CD14-positive monocyte (primary cell): ENCODE data around the gene YWHAB. TPM values are rescaled to one million over a fixed set of nuclear protein-coding genes. Genes with fewer than 3 reads are reported as not detected.

Experiments used
- DNase-seq, 3 donors: peaks; one replicate each; pipeline ENCODE4 v3.0.0-alpha.2; 2011 to 2022
- H2AFZ ChIP-seq: 2 replicates; pipeline ENCODE4 v1.6.0; 2012; ENCODE audit warnings: mild to moderate bottlenecking, low read depth, low read length, inconsistent platforms; ENCODE audit not compliant: insufficient read depth, poor library complexity, severe bottlenecking
- H3K27ac ChIP-seq, 2 donors: 1 replicate in 1 of 2; 2 replicates in 1 of 2; pipeline ENCODE4 v1.5.1; 2012 to 2013; ENCODE audit warnings: low read length in 2 of 2, control low read depth in 1 of 2, inconsistent platforms in 1 of 2, low read depth in 1 of 2, mild to moderate bottlenecking in 1 of 2
- H3K27me3 ChIP-seq, 2 donors: one replicate each; pipeline versions ENCODE4 v1.6.0 to v1.6.1; 2011 to 2013; ENCODE audit warnings: low read length in 2 of 2; ENCODE audit not compliant: control insufficient read depth in 2 of 2, insufficient read depth in 2 of 2
- H3K36me3 ChIP-seq, 2 donors: replicated peaks in 1 of 2; 1 replicate in 1 of 2; 2 replicates in 1 of 2; pipeline versions ENCODE4 v1.5.1 to v1.6.1; 2012 to 2013; ENCODE audit warnings: low read length in 2 of 2, control low read depth in 1 of 2, inconsistent platforms in 1 of 2, mild to moderate bottlenecking in 1 of 2; ENCODE audit not compliant: insufficient read depth in 2 of 2, control insufficient read depth in 1 of 2
- H3K4me1 ChIP-seq, 2 donors: 1 replicate in 1 of 2; 2 replicates in 1 of 2; pipeline versions ENCODE4 v1.5.1 to v1.6.1; 2012 to 2013; ENCODE audit warnings: low read length in 2 of 2, control low read depth in 1 of 2, inconsistent platforms in 1 of 2, mild to moderate bottlenecking in 1 of 2, moderate library complexity in 1 of 2; ENCODE audit not compliant: insufficient read depth in 2 of 2, control insufficient read depth in 1 of 2
- H3K4me2 ChIP-seq: replicated peaks from 2 replicates; pipeline ENCODE3; 2012; ENCODE audit warnings: low read length, moderate library complexity, mild to moderate bottlenecking; ENCODE audit not compliant: poor library complexity, severe bottlenecking; ENCODE audit errors: extremely low read depth
- H3K4me3 ChIP-seq, 3 experiments: fragments of 200-600 bp in 1 of 3; sonication (generic) in 1 of 3; replicated peaks in 1 of 3; 1 replicate in 2 of 3; 2 replicates in 1 of 3; pipeline ENCODE4 v1.5.1; 2011 to 2013; ENCODE audit warnings: low read length in 3 of 3, mild to moderate bottlenecking in 3 of 3, control low read depth in 2 of 3, low read depth in 2 of 3, inconsistent platforms in 1 of 3, moderate library complexity in 1 of 3
- H3K79me2 ChIP-seq: 2 replicates; pipeline ENCODE4 v1.6.0; 2012; ENCODE audit warnings: mild to moderate bottlenecking, control low read depth, inconsistent platforms, low read length, moderate library complexity; ENCODE audit not compliant: insufficient read depth
- H3K9ac ChIP-seq: 2 replicates; pipeline ENCODE4 v1.6.0; 2017; ENCODE audit warnings: low read length, mild to moderate bottlenecking; ENCODE audit not compliant: insufficient read depth, poor library complexity, severe bottlenecking
- H3K9me3 ChIP-seq, 2 donors: replicated peaks in 1 of 2; 1 replicate in 1 of 2; 2 replicates in 1 of 2; pipeline versions ENCODE4 v1.5.1 to v1.6.1; 2012 to 2013; ENCODE audit warnings: low read length in 2 of 2, control low read depth in 1 of 2; ENCODE audit not compliant: control insufficient read depth in 1 of 2, insufficient read depth in 1 of 2
- H4K20me1 ChIP-seq: 2 replicates; pipeline ENCODE4 v1.6.0; 2012; ENCODE audit warnings: mild to moderate bottlenecking, low read length, control low read depth, moderate library complexity; ENCODE audit not compliant: insufficient read depth
- H3K27ac Mint-ChIP-seq, 7 donors: one replicate each; pipeline ENCODE4 v1.8.0; 2020; ENCODE audit warnings: mild to moderate bottlenecking in 7 of 7, mixed read lengths in 7 of 7, moderate library complexity in 6 of 7, inconsistent platforms in 2 of 7
- H3K27me3 Mint-ChIP-seq, 3 donors: one replicate each; pipeline ENCODE4 v1.8.0; 2021 to 2022; ENCODE audit warnings: low read depth in 3 of 3, mild to moderate bottlenecking in 3 of 3, mixed read lengths in 3 of 3, moderate library complexity in 3 of 3, inconsistent platforms in 1 of 3
- H3K36me3 Mint-ChIP-seq, 2 donors: one replicate each; pipeline ENCODE4 v1.8.0; 2020; ENCODE audit warnings: mixed read lengths in 2 of 2, inconsistent platforms in 1 of 2, mild to moderate bottlenecking in 1 of 2
- H3K4me1 Mint-ChIP-seq: one replicate; pipeline ENCODE4 v1.8.0; 2020; ENCODE audit warnings: mild to moderate bottlenecking, mixed read lengths
- H3K4me3 Mint-ChIP-seq, 2 donors: one replicate each; pipeline ENCODE4 v1.8.0; 2020; ENCODE audit warnings: mild to moderate bottlenecking in 2 of 2, mixed read lengths in 2 of 2, moderate library complexity in 1 of 2
- H3K9me3 Mint-ChIP-seq, 7 donors: one replicate each; pipeline ENCODE4 v1.8.0; 2020 to 2022; ENCODE audit warnings: mixed read lengths in 7 of 7, mild to moderate bottlenecking in 6 of 7, moderate library complexity in 6 of 7, inconsistent platforms in 2 of 7
- CTCF ChIP-seq: fragments of 200-600 bp; IDR thresholded peaks from one replicate; pipeline ENCODE4 v1.8.0; 2022; ENCODE audit warnings: antibody characterized with exemption, mild to moderate bottlenecking
- WGBS: methylation state at CpG from one replicate; pipeline ENCODE4 v1.1.5; 2013; ENCODE audit warnings: missing lambda C conversion rate; ENCODE audit not compliant: insufficient coverage; 5-methylcytosine and 5-hydroxymethylcytosine counted together
- intact Hi-C, 2 donors: fragments of 100-400 bp; cut with micrococcal nuclease; formaldehyde crosslinking; loops; one replicate each; pipeline versions ENCODE4 v1.15.0 to v1.15.1; 2023
- polyA plus RNA-seq, 3 donors: library from polyadenylated mRNA; depleted of rRNA in 1 of 3; unstranded in 2 of 3; stranded (reverse) in 1 of 3; fragments of 300-500 nt in 2 of 3; fragments of >200 nt in 1 of 3; fragmentation: Illumina TruSeq in 2 of 3; gene quantifications; 1 replicate in 2 of 3; 2 replicates in 1 of 3; pipeline ENCODE4 v1.2.3, GENCODE V29; 2012 to 2021

YWHAB gene
- polyA plus RNA-seq, 3 donors: 126 to 654 (median 504) TPM

DNA sequence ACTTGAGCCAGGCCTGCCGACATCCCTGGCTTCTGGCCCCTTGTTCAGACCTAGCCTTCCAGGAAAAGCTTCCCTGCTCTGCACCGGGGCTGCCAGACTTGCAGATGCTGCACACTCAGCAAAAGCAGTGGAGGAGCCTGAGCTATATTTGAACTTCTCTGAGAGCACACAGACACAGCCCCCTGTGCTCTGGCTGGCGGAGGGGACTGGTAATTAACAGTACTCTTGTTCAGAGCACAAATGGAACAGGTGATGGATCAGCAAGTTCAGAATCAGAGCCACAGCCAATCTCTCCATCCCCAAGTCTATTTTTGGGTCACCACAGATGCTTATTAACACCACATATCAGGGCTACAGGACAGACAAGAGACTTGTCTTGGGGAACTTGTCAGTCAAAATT, 47.6 kb upstream of the YWHAB start:
- H3K27ac Mint-ChIP-seq: no peak overlapping the region
- WGBS: 95% methylated on average over 2 of the region's 3 CpGs
- H2AFZ ChIP-seq: no peak overlapping the region
- peaks cover 5 to 19% (median 10%) of the 10 kb centered on the region in 3 donors for H3K27me3 Mint-ChIP-seq
- no peaks in the 10 kb centered on the region for H3K4me1 ChIP-seq
- no peak for TF ChIP-seq CTCF
- H3K4me3 Mint-ChIP-seq: no peak overlapping the region
- no peak overlapping the region for H3K27ac ChIP-seq
- H3K36me3 Mint-ChIP-seq: no peaks in the 10 kb centered on the region
- intact Hi-C loops: no loop called here
- no peak for DNase-seq
- H3K79me2 ChIP-seq: no peaks in the 10 kb centered on the region
- peaks cover 2 to 8% of the 10 kb centered on the region in 2 donors for H3K27me3 ChIP-seq
- H3K4me3 ChIP-seq: no peak overlapping the region
- no peaks in the 10 kb centered on the region for H4K20me1 ChIP-seq
- H3K9me3 ChIP-seq: no peaks in the 10 kb centered on the region
- H3K9me3 Mint-ChIP-seq: peaks cover 0 to 4% (median 0%) of the 10 kb centered on the region in 7 donors
- no peaks in the 10 kb centered on the region for H3K36me3 ChIP-seq
- no peak overlapping the region for H3K4me2 ChIP-seq
- no peaks in the 10 kb centered on the region for H3K4me1 Mint-ChIP-seq
- H3K9ac ChIP-seq: no peak overlapping the region

DNA sequence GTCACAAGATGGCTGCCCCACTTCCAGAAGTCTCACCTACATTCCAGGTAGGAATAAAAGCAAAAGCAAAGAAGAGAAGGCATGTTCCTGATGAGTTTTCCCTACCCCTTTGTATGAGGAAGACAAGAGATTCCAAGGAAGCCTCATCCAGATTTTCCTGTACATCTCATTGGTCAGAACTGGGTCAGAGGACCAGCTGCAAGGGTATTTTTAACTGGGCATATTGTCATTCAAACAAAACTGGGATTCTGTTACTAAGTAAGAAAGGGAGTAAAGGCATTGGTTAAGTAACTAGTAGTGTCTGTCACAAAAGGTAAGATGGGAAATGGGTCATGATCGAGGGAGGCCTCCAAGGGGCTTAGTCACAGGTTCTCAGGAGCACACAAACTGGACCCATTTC, 47.0 kb upstream of the YWHAB start:
- Histone ChIP-seq H4K20me1 (no peaks in the 10 kb centered on the region), H3K36me3 (no peaks in the 10 kb centered on the region), H3K27me3 (peaks cover 2 to 8% of the 10 kb centered on the region in 2 donors), H3K4me1 (no peaks in the 10 kb centered on the region), H3K9me3 (no peaks in the 10 kb centered on the region), H3K27ac (no peak overlapping the region), H2AFZ (no peak overlapping the region), H3K79me2 (no peaks in the 10 kb centered on the region), H3K4me3 (no peak overlapping the region), H3K9ac (no peak overlapping the region), H3K4me2 (no peak overlapping the region)
- Mint-ChIP-seq H3K4me1 (no peaks in the 10 kb centered on the region), H3K27me3 (peaks cover 6 to 19% (median 12%) of the 10 kb centered on the region in 3 donors), H3K27ac (no peak overlapping the region), H3K4me3 (no peak overlapping the region), H3K36me3 (no peaks in the 10 kb centered on the region), H3K9me3 (peaks cover 0 to 4% (median 0%) of the 10 kb centered on the region in 7 donors)
- WGBS: 91% methylated on average over 1 of the region's 1 CpG
- no peak for TF ChIP-seq CTCF
- DNase-seq: no peak
- intact Hi-C loops: no loop called here
